Neural crest cell (in vitro differentiated cells): ENCODE data around the gene OR4F15. TPM values are rescaled to one million over a fixed set of nuclear protein-coding genes. Genes with fewer than 3 reads are reported as not detected.
"Not testable (repeated sequence)": the region's sequence is repeated elsewhere in the genome, so short reads cannot be mapped to it uniquely, and the experiment has no call there.

Source experiments
- DNase-seq: peaks from one replicate; pipeline ENCODE4 v3.0.0; 2021; ENCODE audit warnings: low read depth, mixed read lengths, low spot score
- H3K27ac Mint-ChIP-seq: one replicate; pipeline ENCODE4 v1.8.0; 2021; ENCODE audit warnings: mild to moderate bottlenecking, mixed read lengths; ENCODE audit not compliant: unreplicated experiment
- H3K27me3 Mint-ChIP-seq: 2 replicates; pipeline ENCODE4 v1.8.0; 2021; ENCODE audit warnings: low read depth, mild to moderate bottlenecking, mixed read lengths
- H3K36me3 Mint-ChIP-seq: 2 replicates; pipeline ENCODE4 v1.8.0; 2021; ENCODE audit warnings: low read depth, mild to moderate bottlenecking, mixed read lengths
- H3K4me1 Mint-ChIP-seq: 2 replicates; pipeline ENCODE4 v1.8.0; 2021; ENCODE audit warnings: mixed read lengths
- H3K4me3 Mint-ChIP-seq: one replicate; pipeline ENCODE4 v1.8.0; 2021; ENCODE audit warnings: mild to moderate bottlenecking, mixed read lengths
- H3K9me3 Mint-ChIP-seq: 2 replicates; pipeline ENCODE4 v1.8.0; 2021; ENCODE audit warnings: mixed read lengths
- total RNA-seq: library from RNA; stranded (reverse); gene quantifications from 2 replicates; pipeline ENCODE4 v1.2.1, GENCODE V29; 2021
- TF ChIP-seq, protein P1 (sequence below): fragments of 200-600 bp; sonication (generic); conservative IDR thresholded peaks from 2 replicates; pipeline ENCODE4 v1.5.0; 2021; ENCODE audit warnings: antibody characterized with exemption, mild to moderate bottlenecking

The OR4F15 gene
- total RNA-seq, 1 donor from 2014 or later: not detected

GRCh38 chr15:101773496-101774100, 38.4 kb upstream of the OR4F15 start:
- DNase-seq: no peak
- TF ChIP-seq, protein P1, sequence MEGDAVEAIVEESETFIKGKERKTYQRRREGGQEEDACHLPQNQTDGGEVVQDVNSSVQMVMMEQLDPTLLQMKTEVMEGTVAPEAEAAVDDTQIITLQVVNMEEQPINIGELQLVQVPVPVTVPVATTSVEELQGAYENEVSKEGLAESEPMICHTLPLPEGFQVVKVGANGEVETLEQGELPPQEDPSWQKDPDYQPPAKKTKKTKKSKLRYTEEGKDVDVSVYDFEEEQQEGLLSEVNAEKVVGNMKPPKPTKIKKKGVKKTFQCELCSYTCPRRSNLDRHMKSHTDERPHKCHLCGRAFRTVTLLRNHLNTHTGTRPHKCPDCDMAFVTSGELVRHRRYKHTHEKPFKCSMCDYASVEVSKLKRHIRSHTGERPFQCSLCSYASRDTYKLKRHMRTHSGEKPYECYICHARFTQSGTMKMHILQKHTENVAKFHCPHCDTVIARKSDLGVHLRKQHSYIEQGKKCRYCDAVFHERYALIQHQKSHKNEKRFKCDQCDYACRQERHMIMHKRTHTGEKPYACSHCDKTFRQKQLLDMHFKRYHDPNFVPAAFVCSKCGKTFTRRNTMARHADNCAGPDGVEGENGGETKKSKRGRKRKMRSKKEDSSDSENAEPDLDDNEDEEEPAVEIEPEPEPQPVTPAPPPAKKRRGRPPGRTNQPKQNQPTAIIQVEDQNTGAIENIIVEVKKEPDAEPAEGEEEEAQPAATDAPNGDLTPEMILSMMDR: no peak
- Mint-ChIP-seq H3K27ac (no peak overlapping the region), H3K36me3 (no peaks in the 10 kb centered on the region), H3K27me3 (peaks cover 11% of the 10 kb centered on the region), H3K9me3 (no peaks in the 10 kb centered on the region), H3K4me1 (no peaks in the 10 kb centered on the region), H3K4me3 (no peak overlapping the region)

GRCh38 chr15:101775136-101775535, 36.9 kb upstream of the OR4F15 start:
- no peak overlapping the region for H3K4me3 Mint-ChIP-seq
- TF ChIP-seq, protein P1: no peak
- peaks cover 17% of the 10 kb centered on the region for H3K27me3 Mint-ChIP-seq
- no peaks in the 10 kb centered on the region for H3K36me3 Mint-ChIP-seq
- no peaks in the 10 kb centered on the region for H3K4me1 Mint-ChIP-seq
- DNase-seq: no peak
- no peaks in the 10 kb centered on the region for H3K9me3 Mint-ChIP-seq
- no peak overlapping the region for H3K27ac Mint-ChIP-seq

GRCh38 chr15:101778576-101778975, 33.4 kb upstream of the OR4F15 start:
- H3K27me3 Mint-ChIP-seq: peaks cover 33% of the 10 kb centered on the region
- not testable (repeated sequence) for H3K36me3 Mint-ChIP-seq

DNA sequence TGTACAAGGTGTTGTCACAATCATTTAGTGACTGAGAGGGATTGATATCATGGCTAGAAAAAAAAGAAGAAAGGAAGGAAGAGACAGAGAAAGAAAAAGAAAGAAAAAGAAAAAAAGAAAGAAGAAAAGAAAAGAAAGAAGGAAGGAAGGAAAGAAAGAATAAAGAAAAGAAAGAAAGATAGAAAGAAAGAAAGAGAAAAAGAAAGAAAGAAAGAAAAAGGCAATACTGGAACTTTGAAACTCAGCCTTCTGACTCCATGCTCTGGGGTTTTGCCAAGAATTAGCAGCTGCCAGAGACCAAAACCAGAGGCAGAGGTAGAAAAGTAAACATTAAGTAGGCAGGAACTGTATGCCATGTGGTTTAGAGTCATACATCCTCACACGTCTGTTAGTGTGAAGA, 31.8 kb upstream of the OR4F15 start:
- peaks cover 49% of the 10 kb centered on the region for H3K27me3 Mint-ChIP-seq
- not testable (repeated sequence) for H3K4me3 Mint-ChIP-seq, H3K9me3 Mint-ChIP-seq, H3K36me3 Mint-ChIP-seq, H3K4me1 Mint-ChIP-seq, DNase-seq, H3K27ac Mint-ChIP-seq

More at GRCh38 chr15:101778576-101778975, 33.4 kb upstream of the OR4F15 start:
- H3K4me3 Mint-ChIP-seq, H3K9me3 Mint-ChIP-seq, DNase-seq, H3K27ac Mint-ChIP-seq, H3K4me1 Mint-ChIP-seq: not testable (repeated sequence)

GRCh38 chr15:101781928-101782327, 30.1 kb upstream of the OR4F15 start:
- peaks cover 66% of the 10 kb centered on the region for H3K27me3 Mint-ChIP-seq
- H3K4me1 Mint-ChIP-seq: no peaks in the 10 kb centered on the region
- no peaks in the 10 kb centered on the region for H3K9me3 Mint-ChIP-seq
- H3K36me3 Mint-ChIP-seq: no peaks in the 10 kb centered on the region
- H3K27ac Mint-ChIP-seq: no peak overlapping the region
- H3K4me3 Mint-ChIP-seq: no peak overlapping the region
- TF ChIP-seq, protein P1: no peak
- DNase-seq: no peak

DNA sequence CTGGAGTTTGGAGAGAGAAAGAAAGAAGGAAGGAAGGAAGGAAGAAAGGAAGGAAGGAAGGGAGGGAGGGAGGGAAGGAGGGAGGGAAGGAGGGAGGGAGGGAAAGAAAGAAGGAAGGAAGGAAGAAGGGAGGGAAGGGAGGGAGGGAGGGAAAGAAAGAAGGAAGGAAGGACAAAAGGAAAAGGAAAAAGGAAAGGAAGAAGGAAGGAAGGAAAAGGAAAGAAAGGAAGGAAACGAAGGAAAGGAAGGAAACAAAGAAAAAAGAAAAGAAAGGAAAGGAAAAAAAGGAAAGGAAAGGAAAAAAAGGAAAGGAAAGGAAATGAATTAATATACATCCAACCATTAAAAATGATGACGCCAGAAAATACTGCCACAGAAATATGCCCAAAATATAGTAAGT, 27.4 kb upstream of the OR4F15 start:
- H3K27ac Mint-ChIP-seq: no peak overlapping the region
- TF ChIP-seq, protein P1: no peak
- H3K4me3 Mint-ChIP-seq: no peak overlapping the region
- H3K4me1 Mint-ChIP-seq: no peaks in the 10 kb centered on the region
- DNase-seq: no peak
- H3K27me3 Mint-ChIP-seq: peaks cover 64% of the 10 kb centered on the region
- no peaks in the 10 kb centered on the region for H3K36me3 Mint-ChIP-seq
- no peaks in the 10 kb centered on the region for H3K9me3 Mint-ChIP-seq

DNA sequence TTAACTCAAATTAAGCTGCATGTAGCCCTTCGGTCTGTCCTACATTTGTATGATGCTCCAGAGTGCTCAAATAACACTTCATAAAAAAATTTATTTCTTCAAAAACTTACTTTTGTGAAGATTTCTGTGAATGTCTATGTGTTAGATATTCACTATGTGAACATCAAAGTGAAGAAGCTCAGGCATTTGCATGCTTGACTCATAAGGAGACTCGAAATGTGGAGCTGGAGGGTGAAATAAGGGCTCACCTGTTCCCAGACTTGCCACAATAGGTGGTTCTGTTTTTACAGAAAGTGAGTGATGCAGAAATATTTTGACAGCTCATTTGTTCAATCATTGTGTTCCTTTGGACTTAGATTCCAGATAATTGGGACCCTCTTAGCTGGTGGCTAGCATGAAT, 25.6 kb upstream of the OR4F15 start:
- H3K27ac Mint-ChIP-seq, H3K36me3 Mint-ChIP-seq, H3K9me3 Mint-ChIP-seq, DNase-seq, H3K4me3 Mint-ChIP-seq, H3K4me1 Mint-ChIP-seq: not testable (repeated sequence)
- peaks cover 67% of the 10 kb centered on the region for H3K27me3 Mint-ChIP-seq

GRCh38 chr15:101788001-101788400, 24.0 kb upstream of the OR4F15 start:
- not testable (repeated sequence) for H3K4me1 Mint-ChIP-seq, H3K4me3 Mint-ChIP-seq, DNase-seq, H3K27ac Mint-ChIP-seq, H3K9me3 Mint-ChIP-seq, H3K36me3 Mint-ChIP-seq
- peaks cover 71% of the 10 kb centered on the region for H3K27me3 Mint-ChIP-seq

DNA sequence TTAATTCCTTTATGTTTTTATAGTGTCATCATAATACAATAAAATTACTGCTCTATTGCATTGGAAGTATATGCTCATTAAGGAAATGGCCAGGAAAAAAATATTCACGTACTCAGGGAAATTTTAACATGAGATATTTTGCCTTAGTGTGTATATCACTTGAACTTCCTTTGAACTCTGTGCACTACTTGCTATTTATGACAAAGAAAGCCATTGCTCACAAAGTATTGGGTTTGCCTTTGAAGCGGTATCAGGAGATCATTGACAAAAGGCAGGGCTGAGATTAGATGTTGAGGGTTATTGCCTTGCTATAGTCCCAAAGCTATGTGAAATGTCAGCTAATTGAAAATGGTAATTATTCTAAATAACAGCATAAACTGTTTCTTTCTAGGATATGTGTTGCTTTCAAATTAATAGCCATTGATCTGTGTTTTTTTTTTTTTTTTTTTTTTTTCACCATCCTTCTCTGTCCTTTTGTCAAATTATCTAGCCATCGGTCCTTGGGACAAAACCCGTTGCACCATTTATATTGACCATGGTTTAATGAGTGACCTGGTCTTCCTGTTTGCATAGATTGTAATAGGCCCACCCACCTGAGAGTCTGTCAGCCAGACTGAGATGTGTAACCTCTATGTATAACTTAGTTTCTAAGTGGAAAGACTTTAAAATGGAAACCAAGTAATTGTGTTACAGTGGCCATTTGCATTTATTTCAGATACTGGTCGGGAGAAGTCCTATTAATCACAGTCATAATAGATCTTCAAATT, 23.3 kb upstream of the OR4F15 start:
- not testable (repeated sequence) for H3K4me3 Mint-ChIP-seq, DNase-seq, H3K4me1 Mint-ChIP-seq, H3K27ac Mint-ChIP-seq, H3K36me3 Mint-ChIP-seq, H3K9me3 Mint-ChIP-seq
- H3K27me3 Mint-ChIP-seq: peaks cover 65% of the 10 kb centered on the region

GRCh38 chr15:101790748-101791147, 21.3 kb upstream of the OR4F15 start:
- not testable (repeated sequence) for H3K4me3 Mint-ChIP-seq, H3K4me1 Mint-ChIP-seq, H3K27ac Mint-ChIP-seq, DNase-seq, H3K9me3 Mint-ChIP-seq, H3K36me3 Mint-ChIP-seq
- peaks cover 59% of the 10 kb centered on the region for H3K27me3 Mint-ChIP-seq
